ENCODE results near the gene CHMP4A. TPM values are rescaled to one million over a fixed set of nuclear protein-coding genes. Genes with fewer than 3 reads are reported as not detected.

Gene CHMP4A, protein sequence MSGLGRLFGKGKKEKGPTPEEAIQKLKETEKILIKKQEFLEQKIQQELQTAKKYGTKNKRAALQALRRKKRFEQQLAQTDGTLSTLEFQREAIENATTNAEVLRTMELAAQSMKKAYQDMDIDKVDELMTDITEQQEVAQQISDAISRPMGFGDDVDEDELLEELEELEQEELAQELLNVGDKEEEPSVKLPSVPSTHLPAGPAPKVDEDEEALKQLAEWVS
- total RNA-seq = 10 to 100 TPM; 51.8 to 82.7 (median 64.7) TPM

DNA sequence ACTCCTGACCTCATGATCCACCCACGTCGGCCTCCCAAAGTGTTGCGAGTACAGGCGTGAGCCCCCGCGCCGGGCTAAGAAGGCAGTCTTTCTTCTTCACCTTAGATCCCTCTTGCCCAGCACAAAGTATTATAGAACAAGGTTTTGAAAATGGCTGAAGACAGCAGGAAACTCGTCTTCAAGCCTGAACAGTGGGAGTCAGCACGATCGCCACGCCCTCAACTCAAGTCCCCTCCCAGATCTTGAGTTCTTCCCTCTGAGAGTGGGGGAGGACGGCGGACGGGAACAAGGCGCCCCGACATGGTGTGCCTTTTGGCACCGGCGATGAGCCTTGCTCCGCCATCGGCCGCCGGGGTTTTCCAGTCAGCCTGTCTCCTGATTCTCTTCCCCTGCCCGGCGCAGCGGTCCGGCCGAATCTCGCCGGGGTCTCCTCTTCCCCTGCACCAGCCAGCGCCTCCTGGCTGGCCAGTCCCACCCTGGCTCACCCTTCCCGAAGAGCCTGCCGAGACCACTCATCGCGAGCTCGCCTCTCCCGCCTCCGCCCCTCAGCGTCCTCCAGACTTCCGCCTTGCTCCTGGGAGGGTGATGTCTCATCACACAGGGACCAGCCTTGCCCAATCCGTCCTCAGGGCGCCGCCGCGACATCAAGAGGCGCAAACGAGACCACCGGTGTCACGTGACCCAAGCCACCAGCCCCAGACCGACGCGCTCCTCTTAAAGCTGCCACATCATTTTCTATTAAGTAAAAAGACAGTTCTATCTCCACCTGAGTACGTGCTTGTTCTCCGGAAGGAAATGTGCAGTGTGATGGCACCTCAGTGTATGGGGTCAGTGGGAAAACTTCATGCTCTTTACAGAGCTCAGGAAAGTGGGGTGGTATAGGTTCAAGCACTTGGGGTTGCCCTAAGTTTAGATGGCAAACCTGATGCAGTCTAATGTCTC is at the start of gene CHMP4A:
CHMP4A (minus strand) TSS at position 565 of the 942 bp plus-strand sequence; CDS start at position 516, 49 bp downstream.
- no peak for TF ChIP-seq CTCF (IDR thresholded peaks at IDR 0.05)
- peak; percentile 95 for DNase-seq (ENCODE audit: low spot score)
- ATAC-seq (ENCODE audit: low FRiP score) = peak; percentile 96

GRCh38 chr14:24261969-24262327 is 48.7 kb upstream of the CHMP4A start:
- TF ChIP-seq CTCF (IDR thresholded peaks at IDR 0.05) = no peak
- no peak for ATAC-seq (ENCODE audit: low FRiP score)
- no peak for DNase-seq (ENCODE audit: low spot score)

DNA sequence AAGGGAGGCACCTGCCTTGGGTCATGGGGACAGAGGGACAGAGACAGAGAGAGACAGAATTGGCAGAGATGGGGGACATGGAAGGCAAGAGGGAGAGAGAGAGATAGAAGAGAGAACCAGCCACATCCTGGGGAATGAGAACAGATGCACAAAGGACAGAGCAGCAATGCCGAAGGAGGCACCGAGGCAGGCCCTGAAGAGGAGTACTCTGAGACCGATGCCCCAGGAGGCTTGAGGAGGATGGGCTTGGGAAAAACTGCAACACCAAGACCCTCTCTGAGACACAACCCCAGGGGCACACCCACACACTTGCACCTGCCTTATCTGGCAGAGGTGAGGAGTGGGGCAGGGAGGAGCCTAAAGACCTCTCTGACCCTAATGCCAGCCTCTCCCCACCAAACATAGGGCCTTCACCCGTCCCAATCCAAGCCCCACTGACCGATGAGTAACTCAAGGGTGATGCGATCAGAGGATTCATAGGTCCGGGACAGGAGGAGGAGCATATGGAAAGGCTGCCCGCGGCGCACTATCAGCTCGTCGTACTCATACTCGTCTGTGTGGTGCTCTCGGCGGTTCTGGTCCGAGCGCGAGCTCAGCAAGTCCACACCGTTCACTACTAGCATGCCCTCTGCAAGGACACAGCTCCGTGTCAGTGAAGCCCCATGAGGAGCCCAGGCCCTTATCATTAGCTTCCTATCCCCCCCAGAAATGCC is 48.1 kb upstream of the CHMP4A start:
- ATAC-seq (ENCODE audit: low FRiP score) = peak; percentile 17

GRCh38 chr14:24260780-24261157 is 47.5 kb upstream of the CHMP4A start:
- no peak for TF ChIP-seq CTCF (IDR thresholded peaks at IDR 0.05)
- no peak for DNase-seq (ENCODE audit: low spot score)
- ATAC-seq (ENCODE audit: low FRiP score) = no peak

More for the DNA sequence above, 48.1 kb upstream of the CHMP4A start:
- TF ChIP-seq CTCF (IDR thresholded peaks at IDR 0.05) = no peak
- no peak for DNase-seq (ENCODE audit: low spot score)

DNA sequence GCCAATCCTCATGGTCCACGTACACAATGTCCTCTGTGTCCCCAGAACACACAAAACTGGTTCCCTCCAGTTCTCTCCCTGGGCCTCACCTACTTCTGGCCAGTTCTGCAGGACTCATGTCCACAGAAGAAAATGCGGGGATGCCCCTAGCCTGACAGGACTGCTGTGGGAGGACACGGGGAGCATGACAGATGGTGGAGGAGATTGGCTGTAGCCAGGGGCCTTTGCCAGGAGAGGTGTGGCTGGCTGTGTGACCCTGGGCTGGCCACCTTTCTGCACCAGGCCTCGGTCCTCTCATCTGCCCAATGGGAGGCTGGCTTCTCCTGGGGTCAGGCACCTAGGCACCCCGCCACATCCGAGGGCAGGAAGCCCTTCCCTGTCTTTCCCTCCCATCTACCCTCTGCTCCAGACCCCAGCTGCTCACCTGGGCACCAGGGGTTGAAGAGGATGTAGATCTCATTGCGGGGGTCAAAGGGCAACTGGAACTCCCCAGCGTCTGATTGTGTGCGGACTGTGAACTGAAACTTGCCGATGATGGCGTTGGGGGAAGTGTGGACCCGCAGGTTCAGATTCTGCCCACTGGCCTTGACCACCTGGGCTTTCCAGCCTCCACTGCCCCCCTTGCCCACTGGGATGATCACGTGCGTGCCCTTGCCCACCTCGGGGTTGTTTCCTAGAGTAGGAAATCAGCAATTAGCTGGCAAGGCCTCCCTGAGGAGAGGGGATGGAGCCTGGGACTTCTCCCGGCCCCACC is 46.9 kb upstream of the CHMP4A start:
- TF ChIP-seq CTCF (IDR thresholded peaks at IDR 0.05) = no peak
- ATAC-seq (ENCODE audit: low FRiP score) (no peak), DNase-seq (ENCODE audit: low spot score) (no peak)

- peak; percentile 3 for ATAC-seq (ENCODE audit: low FRiP score)
Observed at GRCh38 chr14:24259282-24260025, 46.2 kb upstream of the CHMP4A start.

More at GRCh38 chr14:24259282-24260025, 46.2 kb upstream of the CHMP4A start:
- no peak for TF ChIP-seq CTCF (IDR thresholded peaks at IDR 0.05)
- no peak for DNase-seq (ENCODE audit: low spot score)
